Endothelial cell of umbilical vein (primary cell): Measurements from ENCODE around the gene AKAP8L.

Experiments
- EZH2 ChIP-seq: IDR thresholded peaks from 2 replicates; pipeline ENCODE4 v1.6.1; 2012; ENCODE audit warnings: borderline replicate concordance, low read depth, mild to moderate bottlenecking, moderate library complexity, low read length, inconsistent platforms; ENCODE audit not compliant: severe bottlenecking
- FOS ChIP-seq: IDR thresholded peaks from 2 replicates; pipeline ENCODE4 v1.6.1; 2011; ENCODE audit warnings: mild to moderate bottlenecking, low read length, moderate library complexity, borderline replicate concordance; ENCODE audit not compliant: insufficient read depth
- GATA2 ChIP-seq: IDR thresholded peaks from 2 replicates; pipeline ENCODE4 v1.7.0; 2011; ENCODE audit warnings: low read depth, mild to moderate bottlenecking, moderate library complexity, mixed read lengths, low read length; ENCODE audit not compliant: insufficient read length, insufficient read depth
- JUN ChIP-seq: IDR thresholded peaks from 2 replicates; pipeline ENCODE4 v1.6.1; 2011; ENCODE audit warnings: borderline replicate concordance, low read depth; ENCODE audit not compliant: insufficient read length, insufficient read depth
- MYC ChIP-seq: IDR thresholded peaks from one replicate; pipeline ENCODE4 v1.6.1; 2011; ENCODE audit warnings: mild to moderate bottlenecking, low read depth, low read length
- POLR2A ChIP-seq: IDR thresholded peaks from 2 replicates; pipeline ENCODE4 v1.6.1; 2012; ENCODE audit warnings: low read depth, mild to moderate bottlenecking, control low read depth, low read length
- POLR2AphosphoS5 ChIP-seq: IDR thresholded peaks from 2 replicates; pipeline ENCODE4 v1.6.1; 2012; ENCODE audit warnings: low read depth, mild to moderate bottlenecking, control low read depth, low read length, moderate library complexity; ENCODE audit not compliant: insufficient read depth
- TF ChIP-seq, protein P1 (sequence below), 2 donors: IDR thresholded peaks; 1 replicate in 1 of 2; 2 replicates in 1 of 2; pipeline ENCODE4 v1.5.1; 2011; ENCODE audit warnings: low read length in 2 of 2, mild to moderate bottlenecking in 2 of 2, moderate library complexity in 2 of 2, control low read depth in 1 of 2, inconsistent platforms in 1 of 2, low read depth in 1 of 2; ENCODE audit not compliant: insufficient read depth in 1 of 2; ENCODE audit errors: extremely low read depth in 1 of 2
- TF ChIP-seq, protein P2 (sequence below): IDR thresholded peaks from 2 replicates; pipeline ENCODE4 v1.6.1; 2011; ENCODE audit not compliant: insufficient read depth, insufficient read length

DNA sequence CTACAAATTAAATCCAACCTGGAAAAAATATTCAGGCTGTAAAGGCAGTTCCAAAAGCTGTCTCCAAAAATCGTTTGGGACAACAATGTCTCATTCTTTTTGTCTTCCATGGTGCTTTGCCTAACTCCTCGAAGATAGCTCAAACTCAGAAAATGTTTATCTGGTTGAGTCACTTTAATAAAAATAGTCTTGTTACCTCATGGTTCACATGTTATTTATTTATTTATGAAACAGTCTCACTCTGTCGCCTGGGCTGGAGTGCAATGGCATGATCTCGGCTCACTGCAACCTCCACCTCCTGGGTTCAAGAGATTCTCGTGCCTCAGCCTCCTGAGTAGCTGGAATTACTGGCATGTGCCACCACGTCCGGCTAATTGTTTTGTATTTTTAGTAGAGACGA, 81.6 kb downstream of the AKAP8L start:
- TF ChIP-seq EZH2 (no peak), POLR2A (no peak), POLR2AphosphoS5 (no peak), MYC (no peak), JUN (no peak), GATA2 (no peak), FOS (no peak)
- TF ChIP-seq, protein P1, sequence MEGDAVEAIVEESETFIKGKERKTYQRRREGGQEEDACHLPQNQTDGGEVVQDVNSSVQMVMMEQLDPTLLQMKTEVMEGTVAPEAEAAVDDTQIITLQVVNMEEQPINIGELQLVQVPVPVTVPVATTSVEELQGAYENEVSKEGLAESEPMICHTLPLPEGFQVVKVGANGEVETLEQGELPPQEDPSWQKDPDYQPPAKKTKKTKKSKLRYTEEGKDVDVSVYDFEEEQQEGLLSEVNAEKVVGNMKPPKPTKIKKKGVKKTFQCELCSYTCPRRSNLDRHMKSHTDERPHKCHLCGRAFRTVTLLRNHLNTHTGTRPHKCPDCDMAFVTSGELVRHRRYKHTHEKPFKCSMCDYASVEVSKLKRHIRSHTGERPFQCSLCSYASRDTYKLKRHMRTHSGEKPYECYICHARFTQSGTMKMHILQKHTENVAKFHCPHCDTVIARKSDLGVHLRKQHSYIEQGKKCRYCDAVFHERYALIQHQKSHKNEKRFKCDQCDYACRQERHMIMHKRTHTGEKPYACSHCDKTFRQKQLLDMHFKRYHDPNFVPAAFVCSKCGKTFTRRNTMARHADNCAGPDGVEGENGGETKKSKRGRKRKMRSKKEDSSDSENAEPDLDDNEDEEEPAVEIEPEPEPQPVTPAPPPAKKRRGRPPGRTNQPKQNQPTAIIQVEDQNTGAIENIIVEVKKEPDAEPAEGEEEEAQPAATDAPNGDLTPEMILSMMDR (IDR thresholded peaks at IDR 0.05; ENCODE audit: extremely low read depth in 1 of 2, insufficient read depth in 1 of 2, low read depth in 1 of 2, low read length in 2 of 2) = no peak
- TF ChIP-seq, protein P2, sequence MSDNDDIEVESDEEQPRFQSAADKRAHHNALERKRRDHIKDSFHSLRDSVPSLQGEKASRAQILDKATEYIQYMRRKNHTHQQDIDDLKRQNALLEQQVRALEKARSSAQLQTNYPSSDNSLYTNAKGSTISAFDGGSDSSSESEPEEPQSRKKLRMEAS = no peak
